GM19035 (cell line): Measurements from ENCODE around the gene TNFRSF1A.

Experiments used
- ATAC-seq: cut with Tn5 transposase; IDR thresholded peaks from one replicate; pipeline ENCODE4 v1.9.1; 2021; ENCODE audit not compliant: unreplicated experiment

The TNFRSF1A gene

GRCh38 chr12:6374786-6375160 lies 32.9 kb upstream of the TNFRSF1A start:
- no peak for ATAC-seq

- no peak for ATAC-seq
Measured at GRCh38 chr12:6374028-6374785, 32.3 kb upstream of the TNFRSF1A start.

DNA sequence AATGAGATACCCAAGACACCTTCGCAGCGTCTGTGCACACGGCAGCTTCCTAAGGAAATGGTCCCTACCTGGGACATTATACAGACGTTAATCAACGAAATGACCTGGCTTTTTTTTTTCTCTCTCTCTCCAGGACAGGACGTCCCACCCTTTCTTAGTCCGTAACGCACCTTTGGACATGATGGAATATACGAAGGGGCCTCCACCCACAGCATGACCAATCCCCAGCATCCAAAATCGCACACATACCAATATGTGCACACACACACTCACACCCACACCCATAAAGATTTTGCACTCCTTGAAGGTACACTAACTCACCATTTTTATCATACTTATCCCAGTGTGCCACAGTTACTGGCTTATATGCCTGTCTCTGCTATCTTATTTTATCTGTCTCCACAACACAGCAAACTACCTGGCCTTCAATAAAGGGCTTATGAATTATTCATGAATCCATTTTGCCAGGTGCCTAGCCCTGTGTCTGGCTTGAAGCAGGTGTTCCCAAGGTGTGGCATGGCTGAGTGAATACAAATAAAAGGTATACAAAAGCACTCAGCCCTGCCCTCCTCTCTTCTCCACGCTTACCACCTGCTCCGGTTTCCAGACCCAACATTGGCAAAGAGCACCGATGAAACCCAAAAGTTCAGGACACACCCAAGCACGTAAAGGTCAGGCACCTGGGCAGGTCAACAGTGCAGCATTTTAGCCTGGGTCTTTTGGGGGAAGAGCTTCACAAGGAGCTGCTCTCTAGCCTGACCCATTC lies 31.3 kb upstream of the TNFRSF1A start:
- no peak for ATAC-seq

GRCh38 chr12:6372403-6373003 lies 30.6 kb upstream of the TNFRSF1A start:
- no peak for ATAC-seq

DNA sequence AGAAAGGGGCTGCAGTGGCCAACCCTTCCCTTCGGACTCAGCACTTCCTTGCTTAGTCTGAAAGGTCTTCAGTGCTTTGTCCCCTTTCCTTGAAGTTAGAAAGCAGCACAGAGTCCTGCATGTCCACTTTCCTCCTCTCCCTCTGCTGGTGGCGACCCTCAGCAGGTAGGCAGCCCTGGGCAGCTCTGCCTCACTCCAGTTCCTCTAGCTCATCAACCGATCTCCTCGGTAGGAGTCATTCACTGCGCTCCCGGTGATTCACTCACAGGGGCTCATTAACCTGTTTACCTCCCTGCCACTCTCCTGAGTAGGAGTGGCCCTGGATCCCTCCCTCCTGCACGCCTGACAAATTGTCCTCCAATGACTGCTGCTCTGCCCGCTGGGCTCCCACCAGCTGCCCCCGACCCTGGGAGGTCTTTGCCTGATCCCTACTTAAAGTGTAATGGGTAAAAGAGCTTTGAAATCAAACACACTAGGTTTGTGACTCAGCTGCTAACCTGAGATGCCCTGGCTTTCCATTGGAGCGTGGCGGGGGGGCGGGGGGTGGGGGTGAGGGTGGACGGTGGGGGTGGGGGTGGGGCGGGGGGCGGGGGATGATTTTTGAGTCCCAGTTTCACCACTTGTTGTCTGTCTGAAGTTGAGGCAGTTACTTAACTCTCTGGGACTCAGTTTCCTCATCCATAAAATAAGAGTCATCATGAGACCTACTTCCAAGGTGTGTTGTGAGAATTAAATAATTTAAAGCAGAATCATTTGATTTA lies 29.3 kb upstream of the TNFRSF1A start:
- ATAC-seq: no peak

DNA sequence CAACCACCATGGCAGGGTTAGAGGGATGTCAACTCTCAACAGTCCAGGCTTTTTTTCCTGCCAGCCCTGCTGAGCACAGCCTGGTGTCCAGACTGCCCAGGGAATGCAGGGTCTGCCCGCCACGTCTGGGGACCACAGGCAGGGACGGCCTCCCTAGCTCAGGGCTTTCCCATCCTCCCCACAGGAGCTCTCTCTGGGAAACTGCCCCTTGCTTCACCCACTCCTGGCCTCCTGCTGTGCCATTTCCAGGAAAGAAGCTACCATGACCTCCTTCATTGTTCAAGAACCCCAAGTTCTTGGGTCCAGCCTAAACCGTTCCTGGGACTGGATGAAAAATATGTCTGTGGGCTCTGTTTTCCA lies 28.7 kb upstream of the TNFRSF1A start:
- ATAC-seq: no peak

GRCh38 chr12:6369916-6370575 lies 28.2 kb upstream of the TNFRSF1A start:
- no peak for ATAC-seq

DNA sequence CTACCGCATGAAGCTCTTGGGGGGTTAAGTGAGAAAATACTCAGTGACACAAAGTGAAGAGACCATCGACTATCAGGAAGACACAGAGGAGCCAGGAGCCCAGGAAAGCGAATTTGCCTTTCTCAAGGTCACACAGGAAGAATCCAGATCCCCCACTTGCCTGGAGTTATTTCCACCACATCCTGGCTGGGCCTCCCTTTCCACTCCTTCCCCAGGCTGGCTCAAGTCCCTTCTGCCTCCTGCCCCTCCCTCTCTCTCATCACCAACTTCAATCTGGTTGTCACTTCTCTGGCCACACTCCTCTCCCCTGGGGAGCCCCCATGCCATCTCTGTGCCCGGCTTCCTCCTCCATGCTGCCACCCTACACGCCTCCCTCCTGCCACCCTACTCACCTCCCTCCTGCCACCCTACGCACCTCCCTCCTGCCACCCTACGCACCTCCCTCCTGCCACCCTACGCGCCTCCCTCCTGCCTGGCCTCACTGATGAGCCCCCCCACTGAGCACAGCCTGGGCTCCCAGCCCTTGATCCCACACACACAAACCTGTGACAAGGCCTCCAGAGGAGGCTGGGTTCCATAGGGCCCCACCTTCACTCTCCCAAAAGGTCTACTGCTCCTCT lies 27.1 kb upstream of the TNFRSF1A start:
- ATAC-seq: no peak

DNA sequence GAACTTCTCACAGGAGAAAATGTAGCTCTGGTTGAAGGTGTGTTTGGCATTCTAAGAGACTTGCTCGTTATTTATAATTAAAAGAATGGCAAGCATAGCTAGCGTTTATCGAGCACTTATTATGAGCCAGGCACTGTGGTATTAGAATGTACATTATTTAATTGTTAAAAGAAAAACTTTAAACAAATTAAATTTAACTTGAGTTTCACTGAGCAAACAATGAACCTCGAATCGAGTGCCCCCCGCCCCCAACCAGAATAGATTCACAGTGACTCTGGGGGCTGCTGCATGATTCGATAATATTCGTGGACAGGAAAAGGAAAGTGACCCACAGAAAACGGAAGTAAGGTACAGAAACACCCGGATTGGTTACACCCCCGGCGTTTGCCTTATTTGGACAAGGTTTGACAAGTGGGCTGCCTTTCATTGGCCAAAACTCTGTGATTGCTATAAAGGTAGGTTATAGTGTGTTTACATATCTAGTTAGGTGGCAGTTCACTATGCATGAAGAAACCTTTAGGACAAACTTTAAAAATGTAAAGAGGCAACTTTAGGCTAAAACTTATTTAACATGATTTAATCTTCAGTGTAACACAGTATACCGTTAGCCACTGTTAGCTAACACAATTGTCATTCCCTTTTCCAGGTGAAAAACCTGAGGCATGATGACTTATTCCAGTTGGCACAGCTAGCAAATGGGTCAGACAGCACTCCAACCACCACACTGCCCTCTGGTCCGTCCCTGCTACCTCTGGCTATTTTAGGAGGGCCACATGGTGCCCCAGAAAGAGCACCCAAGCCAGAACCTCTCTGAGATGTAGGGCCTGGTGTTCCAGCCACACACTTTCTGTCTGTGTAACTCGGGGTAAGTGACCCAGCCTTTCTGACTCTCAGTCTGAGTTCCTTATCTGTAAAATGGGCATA lies 26.4 kb upstream of the TNFRSF1A start:
- ATAC-seq: no peak

- no peak for ATAC-seq
Measured at GRCh38 chr12:6367065-6367968, 25.4 kb upstream of the TNFRSF1A start.

- no peak for ATAC-seq
Measured at GRCh38 chr12:6364044-6364374, 22.1 kb upstream of the TNFRSF1A start.

DNA sequence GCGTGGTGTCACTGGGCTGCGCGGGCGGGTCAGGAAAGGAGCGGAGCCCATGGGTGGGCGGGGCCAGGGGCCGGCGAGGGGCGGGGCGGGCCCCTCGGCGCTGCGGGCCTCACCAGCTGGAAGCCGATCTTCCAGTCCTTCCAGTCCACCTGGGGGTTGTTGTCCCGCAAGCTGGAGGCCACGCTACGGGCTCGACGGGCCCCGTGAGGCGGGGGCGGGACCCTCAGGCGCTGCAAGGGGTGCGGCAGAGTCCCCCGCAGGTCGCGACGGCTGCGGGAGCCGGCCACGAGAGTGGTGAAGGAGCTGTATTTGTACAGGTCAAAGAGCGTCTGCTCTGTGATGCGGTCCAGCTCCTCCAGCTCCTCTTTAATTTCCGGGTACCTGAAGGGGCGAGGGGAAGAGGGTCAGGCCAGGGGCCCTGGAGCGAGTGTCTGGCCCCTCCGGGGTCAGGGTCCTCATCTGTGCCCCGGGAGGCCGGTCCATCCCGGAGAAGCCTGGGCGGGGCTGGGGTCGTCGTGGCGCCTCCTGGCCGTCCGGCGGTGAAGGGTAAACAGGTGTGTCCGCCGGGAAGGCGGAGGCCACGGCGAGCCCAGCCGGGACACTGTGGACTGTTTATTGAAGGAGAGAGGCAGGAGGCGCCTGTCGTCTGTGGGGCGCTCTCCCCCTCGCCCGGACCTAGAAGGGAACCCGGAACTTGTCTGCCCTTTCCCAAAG lies 21.6 kb upstream of the TNFRSF1A start:
- no peak for ATAC-seq

DNA sequence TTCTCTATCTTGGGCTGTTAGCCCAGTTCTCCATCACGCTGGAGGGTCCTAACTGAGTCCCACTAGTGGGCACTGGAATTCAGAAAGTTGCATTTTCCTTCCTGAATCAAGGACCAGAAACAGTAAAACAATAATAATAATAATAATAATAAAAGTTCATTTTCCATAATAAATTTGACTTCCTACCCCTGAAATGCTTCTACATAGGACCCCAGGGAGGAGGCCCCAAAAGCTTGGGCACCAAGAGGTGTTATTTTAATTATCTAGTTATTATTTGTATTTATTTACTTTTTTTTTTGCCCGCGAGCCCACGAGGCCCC lies 21.1 kb upstream of the TNFRSF1A start:
- no peak for ATAC-seq

DNA sequence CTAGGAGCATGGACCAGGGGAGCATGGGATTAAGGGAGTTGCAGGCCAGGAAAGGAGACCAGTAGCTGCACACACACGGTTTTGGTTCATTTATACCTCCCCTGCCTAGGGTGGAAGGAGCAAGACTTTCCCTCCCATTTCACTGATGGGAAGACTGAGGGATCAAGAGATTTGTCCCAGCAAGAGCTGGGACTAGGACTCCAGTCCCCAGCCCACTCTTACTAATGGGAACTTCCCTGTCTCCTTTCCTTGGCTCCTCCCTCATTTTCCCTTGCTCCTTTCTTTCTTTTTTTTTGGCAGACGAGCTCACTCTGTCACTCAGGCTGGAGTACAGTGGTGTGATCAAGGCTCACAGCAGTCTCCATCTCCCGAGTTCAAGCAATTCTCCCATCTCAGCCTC lies 20.5 kb upstream of the TNFRSF1A start:
- no peak for ATAC-seq

GRCh38 chr12:6361834-6362233 lies 20.0 kb upstream of the TNFRSF1A start:
- no peak for ATAC-seq

GRCh38 chr12:6360578-6361490 lies 19.0 kb upstream of the TNFRSF1A start:
- ATAC-seq: no peak

DNA sequence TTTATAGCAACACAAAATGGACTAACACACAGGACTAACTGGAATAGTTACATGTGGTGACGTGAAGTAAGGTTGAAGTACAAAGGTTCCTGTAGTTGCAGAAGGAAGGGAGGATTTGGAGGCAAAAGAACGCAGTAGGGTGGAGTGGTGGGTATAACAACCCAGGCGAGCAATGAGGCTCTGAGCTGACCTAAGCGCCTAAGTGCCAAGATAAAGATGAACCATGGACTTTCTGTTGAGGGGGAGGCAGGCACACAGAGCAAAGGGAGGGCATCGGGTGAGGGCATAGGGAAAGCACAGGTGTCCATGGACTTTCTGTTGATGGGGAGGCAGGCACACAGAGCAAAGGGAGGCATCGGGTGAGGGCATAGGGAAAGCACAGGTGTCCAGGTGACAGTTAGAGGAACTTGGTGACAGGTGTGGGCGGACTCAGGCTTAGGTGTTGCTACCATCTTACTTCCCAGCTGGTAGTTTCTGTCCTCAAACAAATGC lies 18.2 kb upstream of the TNFRSF1A start:
- no peak for ATAC-seq
